SK-N-SH (cell line): Measurements from ENCODE around the gene LRRC8D. TPM values are rescaled to one million over a fixed set of nuclear protein-coding genes. Genes with fewer than 3 reads are reported as not detected.

ENCODE experiments used
- CTCF ChIA-PET: fragments of 300-600, 350-600 bp; formaldehyde crosslinking; extraction: SDS; loops from one replicate; lab custom pipeline; 2021; lab: Yijun Ruan, JAX
- POLR2A ChIA-PET: fragments of 350-600 bp; sonication (Branson Sonifier 250); formaldehyde crosslinking; extraction: SDS; loops from one replicate; lab custom pipeline; 2020; ENCODE audit warnings: antibody characterized with exemption, inconsistent platforms; lab: Yijun Ruan, JAX
- DNase-seq: peaks from one replicate; pipeline ENCODE4 v3.0.0; 2012
- H2AFZ ChIP-seq: fragments of 200-600 bp; sonication (generic); 2 replicates; pipeline ENCODE4 v1.8.1; 2016; ENCODE audit warnings: antibody characterized with exemption, mild to moderate bottlenecking, low read depth
- H3F3A ChIP-seq: fragments of 200-600 bp; sonication (generic); replicated peaks from 2 replicates; pipeline ENCODE3; 2016; ENCODE audit warnings: antibody characterized with exemption, mild to moderate bottlenecking; ENCODE audit not compliant: insufficient read depth
- H3K27ac ChIP-seq, 2 experiments: fragments of 200-500 bp in 1 of 2; fragments of 200-600 bp in 1 of 2; sonication (Bioruptor generic) in 1 of 2; sonication (generic), shearing (Covaris generic) in 1 of 2; 2 replicates each; pipeline versions ENCODE4 v1.5.1 to v1.6.1; 2014 to 2016; ENCODE audit warnings: low read depth in 2 of 2, inconsistent platforms in 1 of 2, low read length in 1 of 2, mild to moderate bottlenecking in 1 of 2, mixed read lengths in 1 of 2
- H3K27me3 ChIP-seq: fragments of 200-600 bp; sonication (generic), shearing (Covaris generic); 2 replicates; pipeline ENCODE4 v1.6.1; 2016; ENCODE audit warnings: mixed run types; ENCODE audit not compliant: insufficient read depth
- H3K36me3 ChIP-seq, 2 experiments: fragments of 200-500 bp in 1 of 2; fragments of 200-600 bp in 1 of 2; sonication (Bioruptor generic) in 1 of 2; sonication (generic) in 1 of 2; replicated peaks in 1 of 2; 2 replicates each; pipeline versions ENCODE3 to v1.5.1; 2014 to 2016; ENCODE audit warnings: low read length in 1 of 2, mild to moderate bottlenecking in 1 of 2; ENCODE audit not compliant: insufficient read depth in 2 of 2, control insufficient read depth in 1 of 2
- H3K4me1 ChIP-seq, 2 experiments: fragments of 200-500 bp in 1 of 2; fragments of 200-600 bp in 1 of 2; sonication (Bioruptor generic) in 1 of 2; sonication (generic), shearing (Covaris generic) in 1 of 2; 2 replicates each; pipeline versions ENCODE4 v1.5.1 to v1.6.1; 2014 to 2016; ENCODE audit warnings: low read depth in 1 of 2, low read length in 1 of 2, mixed run types in 1 of 2; ENCODE audit not compliant: insufficient read depth in 2 of 2, control insufficient read depth in 1 of 2
- H3K4me2 ChIP-seq: fragments of 200-600 bp; sonication (generic), shearing (Covaris generic); 2 replicates; pipeline ENCODE4 v1.6.1; 2017; ENCODE audit warnings: mixed run types
- H3K4me3 ChIP-seq, 2 experiments: fragments of 200-500 bp in 1 of 2; fragments of 200-600 bp in 1 of 2; sonication (Bioruptor generic) in 1 of 2; sonication (generic), shearing (Covaris generic) in 1 of 2; 2 replicates each; pipeline versions ENCODE4 v1.5.1 to v1.8.1; 2014 to 2016; ENCODE audit warnings: low read depth in 2 of 2, inconsistent platforms in 1 of 2, low read length in 1 of 2, mild to moderate bottlenecking in 1 of 2, mixed read lengths in 1 of 2, moderate library complexity in 1 of 2
- H3K79me2 ChIP-seq: fragments of 200-600 bp; sonication (generic); 2 replicates; pipeline ENCODE4 v1.8.1; 2017; ENCODE audit warnings: mild to moderate bottlenecking; ENCODE audit not compliant: insufficient read depth
- H3K9ac ChIP-seq: fragments of 200-600 bp; sonication (generic); 2 replicates; pipeline ENCODE4 v1.6.1; 2017; ENCODE audit warnings: mixed run types
- H3K9me2 ChIP-seq: fragments of 200-600 bp; sonication (generic); 2 replicates; pipeline ENCODE4 v1.6.1; 2017; ENCODE audit warnings: mixed run types
- H3K9me3 ChIP-seq: fragments of 200-600 bp; sonication (generic); 2 replicates; pipeline ENCODE4 v1.6.1; 2017; ENCODE audit warnings: mixed run types, mild to moderate bottlenecking, moderate library complexity
- H4K20me1 ChIP-seq: fragments of 200-600 bp; sonication (generic); 2 replicates; pipeline ENCODE4 v1.6.1; 2017; ENCODE audit warnings: mild to moderate bottlenecking, mixed run types; ENCODE audit not compliant: insufficient read depth
- CHD2 ChIP-seq: fragments of 150-350 bp; IDR thresholded peaks from 2 replicates; pipeline ENCODE4 v1.6.1; 2018; ENCODE audit warnings: low read length; ENCODE audit not compliant: partially characterized antibody
- FOXM1 ChIP-seq: IDR thresholded peaks from 2 replicates; pipeline ENCODE4 v1.4.0; 2012; ENCODE audit warnings: low read depth, mild to moderate bottlenecking
- GABPA ChIP-seq: IDR thresholded peaks from 2 replicates; pipeline ENCODE4 v1.4.0; 2012; ENCODE audit warnings: low read depth, mild to moderate bottlenecking
- GATA2 ChIP-seq: sonication (generic); formaldehyde crosslinking; IDR thresholded peaks from 2 replicates; pipeline ENCODE4 v1.5.0; 2020; ENCODE audit warnings: mild to moderate bottlenecking, missing genetic modification reagents
- MXI1 ChIP-seq: IDR thresholded peaks from 2 replicates; pipeline ENCODE4 v1.6.1; 2012; ENCODE audit warnings: mild to moderate bottlenecking, low read depth, low read length, improper control_type of control experiment
- NRF1 ChIP-seq: IDR thresholded peaks from 2 replicates; pipeline ENCODE4 v1.6.1; 2012; ENCODE audit warnings: low read depth, mild to moderate bottlenecking, low read length
- RAD21 ChIP-seq: IDR thresholded peaks from 2 replicates; pipeline ENCODE4 v1.6.1; 2012; ENCODE audit warnings: mild to moderate bottlenecking, low read length
- RCOR1 ChIP-seq: fragments of 150-350 bp; IDR thresholded peaks from 2 replicates; pipeline ENCODE4 v1.6.1; 2017; ENCODE audit warnings: antibody characterized with exemption, low read length
- REST ChIP-seq: IDR thresholded peaks from 2 replicates; pipeline ENCODE4 v1.6.1; 2012; ENCODE audit warnings: mild to moderate bottlenecking, low read depth, low read length, moderate library complexity
- RFX5 ChIP-seq: IDR thresholded peaks from 2 replicates; pipeline ENCODE4 v1.6.1; 2012; ENCODE audit warnings: mild to moderate bottlenecking, improper control_type of control experiment, low read length
- RXRA ChIP-seq: IDR thresholded peaks from 2 replicates; pipeline ENCODE4 v1.4.0; 2012; ENCODE audit warnings: low read depth, mild to moderate bottlenecking, borderline replicate concordance
- TAF1 ChIP-seq: IDR thresholded peaks from 2 replicates; pipeline ENCODE4 v1.6.1; 2012; ENCODE audit warnings: low read depth, mild to moderate bottlenecking, low read length, moderate library complexity, borderline replicate concordance
- TEAD4 ChIP-seq: IDR thresholded peaks from 2 replicates; pipeline ENCODE4 v1.4.0; 2012; ENCODE audit warnings: mild to moderate bottlenecking, borderline replicate concordance; ENCODE audit not compliant: insufficient read depth
- YY1 ChIP-seq: IDR thresholded peaks from 2 replicates; pipeline ENCODE4 v1.4.0; 2012; ENCODE audit warnings: low read depth, mild to moderate bottlenecking
- WGBS: methylation state at CpG from one replicate; pipeline ENCODE4 v1.1.6; 2017; ENCODE audit warnings: low lambda C conversion rate; 5-methylcytosine and 5-hydroxymethylcytosine counted together
- polyA plus RNA-seq, 3 experiments: library from polyadenylated mRNA; depleted of rRNA; stranded (reverse); fragments of >200 nt; gene quantifications; 2 replicates each; pipeline ENCODE4 v1.2.3, GENCODE V29; 2012
- TF ChIP-seq, protein P1 (sequence below): IDR thresholded peaks from 2 replicates; pipeline ENCODE4; 2012
- TF ChIP-seq, protein P2 (sequence below): IDR thresholded peaks from 2 replicates; pipeline ENCODE4 v1.4.0; 2012; ENCODE audit warnings: low read depth
- TF ChIP-seq, protein P3 (sequence below): IDR thresholded peaks from 2 replicates; pipeline ENCODE4 v1.4.0; 2012; ENCODE audit warnings: low read depth, borderline replicate concordance

The LRRC8D gene
- polyA plus RNA-seq, 1 of the 3 experiments (the other 2 are of a cell fraction) = 15.0 TPM

GRCh38 chr1:89929467-89930063 lies 108.7 kb downstream of the LRRC8D start:
- CTCF ChIA-PET = no interaction called here

More at GRCh38 chr1:89929467-89930063, 108.7 kb downstream of the LRRC8D start:
- no peak overlapping the region for H3K4me2 ChIP-seq
- no peaks in the 10 kb centered on the region for H3F3A ChIP-seq
- no peak overlapping the region for H3K9ac ChIP-seq
- no peak overlapping the region for H3K27ac ChIP-seq
- TF ChIP-seq, protein P1, sequence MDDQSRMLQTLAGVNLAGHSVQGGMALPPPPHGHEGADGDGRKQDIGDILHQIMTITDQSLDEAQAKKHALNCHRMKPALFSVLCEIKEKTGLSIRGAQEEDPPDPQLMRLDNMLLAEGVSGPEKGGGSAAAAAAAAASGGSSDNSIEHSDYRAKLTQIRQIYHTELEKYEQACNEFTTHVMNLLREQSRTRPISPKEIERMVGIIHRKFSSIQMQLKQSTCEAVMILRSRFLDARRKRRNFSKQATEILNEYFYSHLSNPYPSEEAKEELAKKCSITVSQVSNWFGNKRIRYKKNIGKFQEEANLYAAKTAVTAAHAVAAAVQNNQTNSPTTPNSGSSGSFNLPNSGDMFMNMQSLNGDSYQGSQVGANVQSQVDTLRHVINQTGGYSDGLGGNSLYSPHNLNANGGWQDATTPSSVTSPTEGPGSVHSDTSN = no peak
- TF ChIP-seq, protein P2, sequence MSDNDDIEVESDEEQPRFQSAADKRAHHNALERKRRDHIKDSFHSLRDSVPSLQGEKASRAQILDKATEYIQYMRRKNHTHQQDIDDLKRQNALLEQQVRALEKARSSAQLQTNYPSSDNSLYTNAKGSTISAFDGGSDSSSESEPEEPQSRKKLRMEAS = no peak
- TF ChIP-seq FOXM1 (no peak), TAF1 (no peak), RAD21 (no peak), NRF1 (no peak), MXI1 (no peak), YY1 (no peak), RFX5 (no peak), GABPA (no peak), REST (no peak), TEAD4 (no peak), GATA2 (CRISPR knock-in tag) (no peak), RXRA (no peak), RCOR1 (no peak), CHD2 (no peak)
- TF ChIP-seq, protein P3, sequence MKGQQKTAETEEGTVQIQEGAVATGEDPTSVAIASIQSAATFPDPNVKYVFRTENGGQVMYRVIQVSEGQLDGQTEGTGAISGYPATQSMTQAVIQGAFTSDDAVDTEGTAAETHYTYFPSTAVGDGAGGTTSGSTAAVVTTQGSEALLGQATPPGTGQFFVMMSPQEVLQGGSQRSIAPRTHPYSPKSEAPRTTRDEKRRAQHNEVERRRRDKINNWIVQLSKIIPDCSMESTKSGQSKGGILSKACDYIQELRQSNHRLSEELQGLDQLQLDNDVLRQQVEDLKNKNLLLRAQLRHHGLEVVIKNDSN = no peak
- H4K20me1 ChIP-seq = no peaks in the 10 kb centered on the region
- no peaks in the 10 kb centered on the region for H3K27me3 ChIP-seq
- H3K9me2 ChIP-seq = no peaks in the 10 kb centered on the region
- H2AFZ ChIP-seq = no peak overlapping the region
- DNase-seq = no peak
- H3K9me3 ChIP-seq = no peaks in the 10 kb centered on the region
- WGBS = 98% methylated on average over 6 of the region's 6 CpGs
- H3K4me1 ChIP-seq = peaks cover 0 to 3% of the 10 kb centered on the region in 2 experiments; a peak in 1 of 4 replicates
- H3K36me3 ChIP-seq = peaks cover 5 to 17% of the 10 kb centered on the region in 2 experiments
- no peaks in the 10 kb centered on the region for H3K79me2 ChIP-seq
- POLR2A ChIA-PET = no interaction called here
- no peak overlapping the region for H3K4me3 ChIP-seq
